ENCODE results near the gene DDRGK1.
A peak's percentile ranks its signal among the peaks of the same experiment; 100 is the strongest.

The DDRGK1 gene

GRCh38 chr20:3173610-3174441 lies 30.7 kb downstream of the DDRGK1 start:
- TF ChIP-seq GATA1 (IDR thresholded peaks at IDR 0.05; ENCODE audit: low read depth, low read length) (no peak), POLR2A (IDR thresholded peaks at IDR 0.05; ENCODE audit: low read length) (no peak)
- peak; percentile 86 to 92 for DNase-seq

- no peak for TF ChIP-seq GATA1 (IDR thresholded peaks at IDR 0.05; ENCODE audit: low read depth, low read length)
- TF ChIP-seq POLR2A (IDR thresholded peaks at IDR 0.05; ENCODE audit: low read length) = no peak
- peak; percentile 81 to 91 for DNase-seq
Observed at GRCh38 chr20:3172933-3173609, 31.4 kb downstream of the DDRGK1 start, which contains the start of gene LZTS3. Gene LZTS3 (minus strand): TSS chr20:3173549. CDS start chr20:3167163, 6,386 bp downstream.

GRCh38 chr20:3172126-3172932 lies 32.2 kb downstream of the DDRGK1 start:
- DNase-seq = no peak
- TF ChIP-seq POLR2A (IDR thresholded peaks at IDR 0.05; ENCODE audit: low read length) (no peak), GATA1 (IDR thresholded peaks at IDR 0.05; ENCODE audit: low read depth, low read length) (no peak)

- TF ChIP-seq POLR2A (IDR thresholded peaks at IDR 0.05; ENCODE audit: low read length) (no peak), GATA1 (IDR thresholded peaks at IDR 0.05; ENCODE audit: low read depth, low read length) (no peak)
- DNase-seq = no peak
Observed at GRCh38 chr20:3171391-3172125, 32.9 kb downstream of the DDRGK1 start.

- no peak for TF ChIP-seq GATA1 (IDR thresholded peaks at IDR 0.05; ENCODE audit: low read depth, low read length)
- TF ChIP-seq POLR2A (IDR thresholded peaks at IDR 0.05; ENCODE audit: low read length) = no peak
- no peak for DNase-seq
Observed at GRCh38 chr20:3168829-3169590, 35.5 kb downstream of the DDRGK1 start.

GRCh38 chr20:3168079-3168828 lies 36.2 kb downstream of the DDRGK1 start:
- DNase-seq = peak in 1 of 2 experiments; percentile 14
- TF ChIP-seq GATA1 (IDR thresholded peaks at IDR 0.05; ENCODE audit: low read depth, low read length) (no peak), POLR2A (IDR thresholded peaks at IDR 0.05; ENCODE audit: low read length) (no peak)

GRCh38 chr20:3167738-3168078 lies 36.8 kb downstream of the DDRGK1 start:
- no peak for DNase-seq
- TF ChIP-seq GATA1 (IDR thresholded peaks at IDR 0.05; ENCODE audit: low read depth, low read length) (no peak), POLR2A (IDR thresholded peaks at IDR 0.05; ENCODE audit: low read length) (no peak)

- TF ChIP-seq POLR2A (IDR thresholded peaks at IDR 0.05; ENCODE audit: low read length) (no peak), GATA1 (IDR thresholded peaks at IDR 0.05; ENCODE audit: low read depth, low read length) (no peak)
- DNase-seq = no peak
Observed at GRCh38 chr20:3166913-3167342, 37.6 kb downstream of the DDRGK1 start.

GRCh38 chr20:3166338-3166912 lies 38.1 kb downstream of the DDRGK1 start:
- no peak for DNase-seq
- TF ChIP-seq POLR2A (IDR thresholded peaks at IDR 0.05; ENCODE audit: low read length) (no peak), GATA1 (IDR thresholded peaks at IDR 0.05; ENCODE audit: low read depth, low read length) (no peak)

- no peak for TF ChIP-seq GATA1 (IDR thresholded peaks at IDR 0.05; ENCODE audit: low read depth, low read length)
- no peak for TF ChIP-seq POLR2A (IDR thresholded peaks at IDR 0.05; ENCODE audit: low read length)
- DNase-seq = no peak
Observed at GRCh38 chr20:3165473-3166337, 38.8 kb downstream of the DDRGK1 start.

All from erythroblast (primary cell).